Gastroesophageal sphincter (tissue), 3 donors: ENCODE data around the gene SIAH2.

Experiments
- CTCF ChIP-seq, 4 experiments: fragments of 200-600 bp in 2 of 4; fragments of 450-650 bp in 2 of 4; sonication (generic) in 1 of 4; IDR thresholded peaks; one replicate each; pipeline ENCODE4 v1.5.1; 2017 to 2019; ENCODE audit warnings: antibody characterized with exemption in 4 of 4, mild to moderate bottlenecking in 2 of 4, moderate library complexity in 2 of 4
- EP300 ChIP-seq: sonication (generic); formaldehyde crosslinking; IDR thresholded peaks from one replicate; pipeline ENCODE4 v1.6.1; 2017; ENCODE audit warnings: antibody characterized with exemption, mild to moderate bottlenecking
- POLR2A ChIP-seq, 2 donors: fragments of 450-650 bp; IDR thresholded peaks; one replicate each; pipeline ENCODE4 v1.6.1; 2017; ENCODE audit warnings: antibody characterized with exemption in 2 of 2, mild to moderate bottlenecking in 2 of 2, moderate library complexity in 1 of 2

GRCh38 chr3:150733936-150734794 is 28.8 kb downstream of the SIAH2 start:
- no peak for TF ChIP-seq CTCF (IDR thresholded peaks at IDR 0.05)
- TF ChIP-seq EP300 = no peak
- TF ChIP-seq POLR2A (IDR thresholded peaks at IDR 0.05) = no peak
